Left renal cortex interstitium (tissue), 4 donors: ENCODE data around the gene EFHC1. TPM values are rescaled to one million over a fixed set of nuclear protein-coding genes. Genes with fewer than 3 reads are reported as not detected.
A peak's percentile ranks its signal among the peaks of the same experiment; 100 is the strongest.

ENCODE experiments used
- DNase-seq, 4 donors: peaks; one replicate each; pipeline ENCODE4 v3.0.0-alpha.2; 2013; ENCODE audit warnings: low read depth in 4 of 4, low spot score in 2 of 4, missing footprints in 1 of 4
- polyA plus RNA-seq, 4 donors: library from polyadenylated mRNA; unstranded; fragments of 120-200 nt; gene quantifications; one replicate each; pipeline ENCODE4 v1.2.1, GENCODE V29; 2013; ENCODE audit not compliant: insufficient read length in 4 of 4

EFHC1 gene
- polyA plus RNA-seq, 4 donors: 41.8 to 72.1 (median 55.4) TPM

DNA sequence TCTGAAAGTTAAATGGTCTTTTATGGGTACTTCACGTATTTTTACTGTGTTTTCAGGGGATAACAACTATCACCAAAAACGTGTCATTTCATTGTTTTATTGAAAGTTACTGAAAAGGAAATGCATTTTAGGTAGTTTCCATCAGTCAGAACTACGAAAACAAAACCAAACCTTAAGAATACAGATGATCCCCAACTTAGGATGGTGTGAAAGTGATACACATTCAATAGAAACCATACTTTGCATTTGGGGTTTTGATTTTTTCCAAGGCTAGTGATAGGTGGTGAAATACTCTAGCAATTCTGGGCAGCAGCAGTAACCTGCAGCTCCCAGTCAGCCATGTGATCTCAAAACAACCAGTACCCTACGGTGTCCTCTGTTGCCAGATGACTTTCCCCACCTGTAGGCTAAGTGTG is 25.9 kb upstream of the EFHC1 start:
- DNase-seq: no peak

DNA sequence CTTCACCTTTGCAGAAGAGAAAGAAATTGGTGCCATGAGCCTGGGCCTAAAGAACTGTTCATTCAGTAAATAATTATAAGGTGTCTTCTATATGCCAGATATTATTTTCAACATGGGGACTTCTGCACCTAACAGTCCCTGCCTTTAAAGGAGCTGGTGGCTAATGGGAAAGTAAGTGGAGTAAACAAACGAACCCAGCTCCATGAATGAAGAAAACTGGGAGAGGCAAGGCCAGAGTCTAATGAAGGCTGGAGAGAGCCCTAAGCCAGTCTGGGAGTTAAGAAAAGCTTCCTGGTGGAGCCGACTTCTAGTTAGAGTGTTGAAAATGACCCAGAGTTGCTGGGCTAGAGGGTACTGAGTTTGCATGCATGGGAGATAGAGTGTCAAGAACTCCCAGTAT is 24.2 kb upstream of the EFHC1 start:
- no peak for DNase-seq

DNA sequence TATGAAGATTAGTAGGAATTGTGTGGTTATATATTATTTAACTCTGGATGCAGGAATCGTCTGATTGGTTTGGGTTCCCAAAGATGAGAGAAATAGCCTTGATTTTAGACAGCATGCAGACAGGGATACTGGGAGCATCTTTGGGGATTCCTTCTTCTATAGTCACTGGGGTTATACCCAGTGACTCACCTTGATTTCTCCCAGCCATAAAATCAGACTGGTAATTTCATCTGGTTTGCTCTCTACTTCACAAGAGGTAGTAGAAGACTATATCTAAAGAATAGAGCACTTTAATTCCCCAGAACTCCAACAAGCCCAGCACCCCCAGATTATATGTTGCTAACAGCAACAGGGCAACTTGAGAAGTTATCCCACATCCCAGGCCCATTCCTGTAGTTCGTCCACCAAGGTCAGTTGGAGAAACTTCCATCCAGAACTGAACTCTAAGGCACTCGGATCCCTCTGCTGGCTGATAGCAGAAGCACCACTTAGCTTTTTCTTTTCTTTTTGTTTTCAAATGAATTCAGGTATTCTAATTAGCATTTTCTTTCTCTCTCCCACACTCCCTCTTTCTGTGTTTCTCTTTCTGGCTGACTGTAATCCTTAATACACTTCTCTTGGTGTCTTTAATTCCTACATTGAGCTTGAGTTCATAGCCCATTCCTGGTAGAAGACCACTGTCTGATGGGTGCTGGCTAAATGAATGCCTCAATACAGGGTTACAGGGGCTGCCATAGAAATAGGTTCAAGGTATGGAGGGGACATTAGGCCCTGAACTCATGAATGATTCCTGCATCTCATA is 20.4 kb upstream of the EFHC1 start:
- no peak for DNase-seq

DNA sequence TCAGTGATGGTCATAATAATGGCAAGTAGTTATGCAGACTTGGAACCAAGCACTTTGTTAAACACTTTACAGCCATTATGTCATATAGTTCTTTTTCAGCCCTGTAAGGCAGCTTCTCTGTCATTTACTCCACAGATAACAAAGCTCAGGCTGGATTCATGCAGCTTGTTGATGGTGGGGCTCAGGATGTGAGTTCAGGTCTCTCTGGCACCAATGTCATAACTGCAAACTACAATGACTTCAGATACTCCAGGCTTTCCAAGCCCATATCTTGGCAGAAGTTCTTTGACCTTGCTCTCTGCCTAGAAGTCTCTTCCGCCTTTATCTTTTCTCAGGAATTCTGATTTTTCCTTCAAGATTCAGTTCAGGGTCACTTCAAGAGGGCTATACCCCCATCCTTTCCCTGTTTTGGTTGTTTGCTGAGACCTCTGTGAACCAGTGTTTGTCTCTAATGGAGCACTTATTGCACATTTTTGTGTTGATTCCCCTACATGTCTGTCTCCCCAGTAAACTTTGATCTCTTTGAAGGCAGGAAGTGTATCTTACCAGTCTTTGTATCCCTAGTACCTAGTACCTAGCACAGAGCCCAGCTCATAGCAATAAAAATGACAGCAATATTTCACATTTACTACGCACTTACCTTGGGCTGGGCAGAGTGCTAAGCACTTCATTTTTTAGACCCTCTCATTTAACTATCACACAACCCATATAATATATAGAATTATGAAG is 19.7 kb upstream of the EFHC1 start:
- DNase-seq: no peak

DNA sequence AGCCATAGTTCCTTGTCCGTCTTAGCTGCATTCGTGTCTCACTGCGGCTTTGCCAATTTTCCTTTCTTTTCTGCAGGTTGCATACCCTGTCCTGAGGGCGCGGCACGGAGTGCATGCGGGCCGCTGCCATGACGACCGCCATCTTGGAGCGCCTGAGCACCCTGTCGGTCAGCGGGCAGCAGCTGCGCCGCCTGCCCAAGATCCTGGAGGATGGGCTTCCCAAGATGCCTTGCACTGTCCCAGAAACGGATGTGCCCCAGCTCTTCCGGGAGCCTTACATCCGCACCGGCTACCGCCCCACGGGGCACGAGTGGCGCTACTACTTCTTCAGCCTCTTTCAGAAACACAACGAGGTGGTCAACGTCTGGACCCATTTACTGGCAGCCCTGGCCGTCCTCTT is 17.1 kb upstream of the EFHC1 start:
- DNase-seq: no peak

DNA sequence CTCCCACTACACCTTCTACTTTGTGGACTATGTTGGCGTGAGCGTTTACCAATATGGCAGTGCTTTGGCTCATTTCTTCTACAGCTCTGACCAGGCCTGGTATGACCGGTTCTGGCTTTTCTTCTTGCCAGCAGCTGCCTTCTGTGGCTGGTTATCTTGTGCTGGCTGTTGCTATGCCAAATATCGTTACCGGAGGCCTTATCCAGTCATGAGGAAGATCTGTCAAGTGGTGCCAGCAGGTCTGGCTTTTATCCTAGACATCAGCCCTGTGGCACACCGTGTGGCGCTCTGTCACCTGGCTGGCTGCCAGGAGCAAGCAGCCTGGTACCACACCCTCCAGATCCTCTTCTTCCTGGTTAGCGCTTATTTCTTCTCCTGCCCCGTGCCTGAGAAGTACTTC is 16.5 kb upstream of the EFHC1 start:
- no peak for DNase-seq

DNA sequence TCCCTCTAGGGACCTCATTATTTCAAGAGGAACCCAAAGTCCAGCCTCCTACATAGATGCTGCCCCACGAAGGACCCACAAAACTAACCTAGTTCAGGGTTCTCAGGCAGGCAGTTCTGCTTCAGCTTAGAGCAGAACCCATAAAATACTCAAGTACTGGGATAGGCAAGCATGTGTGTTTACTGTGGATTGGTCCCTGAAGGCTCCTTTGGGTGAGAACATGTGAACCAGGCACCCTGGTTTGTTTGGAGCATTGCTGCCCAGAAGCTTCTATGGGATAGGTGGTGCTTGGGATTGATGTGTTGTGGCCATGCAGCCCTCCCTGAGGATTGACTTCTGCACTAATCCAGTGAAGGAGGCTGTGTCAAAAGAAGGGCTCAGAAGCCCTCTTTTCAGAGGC is 14.9 kb upstream of the EFHC1 start:
- DNase-seq: no peak

DNA sequence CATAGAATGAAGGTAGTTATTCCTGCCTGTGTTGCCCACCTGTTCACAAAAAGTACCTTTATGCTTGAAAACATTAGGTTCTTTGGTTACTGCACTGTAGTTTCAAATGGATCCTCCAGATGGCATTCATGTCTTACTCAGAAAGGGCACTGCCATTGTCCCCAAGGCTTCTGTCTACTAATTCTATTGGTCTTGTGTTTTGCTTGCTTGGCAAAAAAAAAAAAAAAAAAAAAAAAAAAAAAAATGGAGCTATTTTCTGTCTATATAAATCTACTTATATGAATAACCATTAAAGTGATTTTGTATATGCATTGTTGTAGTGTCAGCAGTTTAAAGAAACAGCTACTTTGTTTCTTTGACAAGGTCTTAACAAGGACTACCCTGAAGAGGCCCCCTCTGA is 12.7 kb upstream of the EFHC1 start:
- DNase-seq: no peak

DNA sequence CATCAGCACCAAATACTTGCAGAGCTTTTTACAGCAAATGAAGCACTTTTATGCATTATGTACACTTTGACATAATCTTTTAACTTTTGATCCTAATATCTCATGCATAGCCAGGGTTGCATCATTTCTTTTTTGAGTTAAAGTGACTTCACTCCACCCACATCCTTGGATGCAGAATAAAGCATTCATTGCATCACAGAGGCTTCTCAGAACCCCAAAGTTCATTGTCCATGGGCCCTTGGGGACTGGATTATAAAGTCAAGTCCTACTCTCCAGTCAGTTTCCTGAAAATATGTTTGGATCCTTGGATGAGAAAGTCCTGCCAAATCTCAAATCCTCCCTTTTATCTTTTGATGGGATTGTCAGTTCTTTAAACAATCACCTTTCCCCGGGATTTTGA is 10.6 kb upstream of the EFHC1 start:
- no peak for DNase-seq

DNA sequence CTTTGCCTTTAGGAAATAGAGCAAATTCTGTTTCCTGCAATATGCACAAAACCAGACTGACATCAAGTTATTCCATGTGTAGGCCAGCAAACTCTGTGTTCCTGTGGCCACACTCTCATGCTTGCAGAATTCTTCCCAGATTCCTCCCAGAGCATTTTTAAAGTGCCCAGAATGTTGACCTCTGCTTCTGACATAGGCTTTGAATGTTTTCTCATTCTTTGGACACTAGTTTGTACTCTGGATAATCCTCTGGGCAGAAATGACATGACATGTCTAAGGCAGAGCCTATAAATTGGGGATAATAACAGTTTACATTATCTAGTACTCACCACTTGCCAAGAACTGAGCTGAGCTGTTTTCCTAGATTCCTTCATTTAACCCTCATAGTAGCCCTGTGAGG is 9.2 kb upstream of the EFHC1 start:
- DNase-seq: no peak

DNA sequence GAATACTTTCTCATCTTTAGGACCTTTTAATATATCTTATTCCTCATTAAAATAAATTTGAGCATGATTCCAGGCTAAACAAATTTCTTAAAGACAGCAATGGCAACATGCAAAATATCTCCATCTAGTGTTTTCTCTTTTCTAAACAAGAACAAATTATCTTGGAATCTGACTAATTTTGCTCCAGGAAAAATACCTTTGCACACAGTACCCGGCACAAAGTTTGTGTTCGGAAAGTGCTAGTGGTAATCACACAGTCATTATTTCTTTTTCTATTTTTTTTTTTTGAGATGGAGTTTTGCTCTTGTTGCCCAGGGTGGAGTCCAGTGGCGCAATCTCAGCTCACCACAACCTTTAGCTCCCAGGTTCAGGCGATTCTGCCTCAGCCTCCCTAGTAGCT is 8.2 kb upstream of the EFHC1 start:
- no peak for DNase-seq

DNA sequence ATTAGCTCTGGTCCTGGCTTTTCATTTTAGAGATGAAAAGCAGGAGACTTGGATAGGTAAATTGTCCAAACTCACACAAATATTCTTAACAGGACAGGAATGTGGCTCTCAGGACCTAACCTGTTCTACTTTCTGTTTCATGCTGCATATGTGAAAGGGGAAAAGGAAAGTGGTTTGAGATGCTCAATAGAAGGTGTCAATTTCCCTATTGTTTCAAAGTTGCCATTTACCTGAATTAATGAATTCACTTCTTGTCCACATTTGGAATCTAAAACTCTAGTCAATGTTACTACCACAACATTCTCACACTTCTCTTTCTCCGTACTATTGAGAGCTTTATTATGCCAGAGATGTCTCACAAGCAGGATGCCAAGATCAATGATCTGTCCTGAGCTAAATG is 4.8 kb upstream of the EFHC1 start:
- DNase-seq: no peak

DNA sequence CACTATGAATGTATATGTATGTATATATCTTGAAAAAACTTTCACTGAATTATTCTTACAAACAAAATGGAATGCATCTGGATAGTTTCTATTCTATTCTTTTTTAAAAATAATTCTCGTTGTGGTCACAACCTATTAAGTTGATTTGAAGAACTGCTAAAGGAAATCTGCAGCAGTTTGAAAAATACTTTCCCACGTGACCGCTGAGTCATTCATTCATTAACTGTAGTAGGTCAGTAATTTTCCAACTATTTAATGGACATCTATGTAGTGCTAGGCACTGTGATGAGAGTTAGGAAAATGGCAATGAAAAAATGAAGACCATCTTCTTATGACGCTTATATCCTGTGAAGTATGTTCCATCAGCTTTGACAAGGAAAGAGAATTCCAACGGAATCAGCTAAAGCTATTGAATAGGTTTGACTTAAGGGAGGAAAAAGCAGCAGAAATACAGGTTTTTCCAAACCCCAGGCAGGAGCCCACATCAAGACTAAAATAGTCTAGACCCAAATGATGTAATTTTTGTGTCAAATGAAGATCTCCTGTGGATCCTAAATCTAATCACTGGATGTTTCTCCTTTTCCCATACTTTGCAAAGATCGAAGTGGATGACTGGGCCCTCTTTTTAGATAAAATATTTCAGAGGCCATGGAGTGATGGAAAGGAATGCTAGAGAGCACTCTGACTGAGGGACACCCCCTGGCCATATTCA is 4.1 kb upstream of the EFHC1 start:
- no peak for DNase-seq

DNA sequence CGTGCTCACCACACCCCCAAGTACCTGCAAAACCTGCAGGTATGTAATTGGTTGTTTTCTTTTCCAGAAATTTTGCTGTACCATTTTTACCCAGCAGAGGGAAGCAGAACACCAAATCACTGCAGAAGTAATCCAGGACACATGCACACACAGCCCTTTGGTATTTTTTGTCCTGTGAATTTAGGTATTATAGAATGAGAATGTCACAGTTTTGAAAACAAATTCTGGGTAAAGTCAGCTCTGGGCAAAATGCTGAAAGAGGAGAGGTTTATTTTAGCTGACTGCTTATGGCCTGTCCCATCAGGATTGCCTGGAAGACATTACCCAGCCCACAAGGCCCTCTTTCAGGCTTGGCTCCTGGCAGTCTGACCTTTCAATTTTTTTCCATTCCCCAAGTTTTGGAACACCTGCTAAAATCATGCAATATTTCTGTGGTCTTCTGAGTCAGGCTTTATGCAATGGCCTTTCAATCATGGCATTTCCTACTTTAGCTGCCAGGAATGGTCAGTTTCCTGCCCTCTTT is 3.5 kb upstream of the EFHC1 start:
- peak in 2 of 4 donors; percentile 46 to 72 for DNase-seq

DNA sequence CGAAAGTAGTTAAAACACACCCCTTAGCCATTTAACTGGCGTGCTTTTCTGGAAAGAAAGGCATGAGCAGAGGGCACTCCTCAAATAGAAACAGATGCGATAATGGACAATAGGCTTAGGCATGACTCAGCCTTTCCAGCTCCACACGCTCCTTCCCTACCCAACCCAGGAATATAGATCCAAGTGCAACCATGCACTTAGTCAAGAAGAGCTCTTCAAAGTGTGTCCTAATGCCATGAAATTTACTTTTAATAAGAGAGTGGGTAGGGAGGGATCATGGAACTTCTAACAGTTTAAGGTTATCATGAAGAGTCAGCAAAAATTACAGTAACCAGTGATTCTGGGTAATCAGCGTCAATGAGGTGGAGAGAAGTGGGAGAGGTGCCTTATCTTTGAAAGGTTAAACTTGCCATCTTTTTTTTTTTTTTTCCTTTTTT is 2.4 kb upstream of the EFHC1 start:
- no peak for DNase-seq

DNA sequence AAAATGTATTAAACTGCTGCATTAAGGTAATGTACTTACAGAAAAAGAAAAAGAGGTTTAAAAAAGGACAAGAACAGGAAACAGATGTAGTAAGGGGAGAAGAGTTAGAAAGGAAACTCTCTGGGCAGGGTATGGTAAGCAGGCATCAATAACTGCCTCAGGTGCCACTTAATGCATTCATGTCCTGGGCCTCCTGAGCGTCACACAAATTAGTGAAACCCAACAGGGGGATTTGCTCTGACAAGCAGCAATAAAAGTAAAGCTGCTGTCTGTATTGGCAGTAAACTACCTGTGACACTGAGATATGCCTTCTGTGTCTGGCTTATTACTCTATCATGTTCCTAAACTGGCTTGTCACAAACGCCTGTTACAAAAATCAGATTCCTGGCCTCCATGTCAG is 1.5 kb upstream of the EFHC1 start:
- DNase-seq: no peak

DNA sequence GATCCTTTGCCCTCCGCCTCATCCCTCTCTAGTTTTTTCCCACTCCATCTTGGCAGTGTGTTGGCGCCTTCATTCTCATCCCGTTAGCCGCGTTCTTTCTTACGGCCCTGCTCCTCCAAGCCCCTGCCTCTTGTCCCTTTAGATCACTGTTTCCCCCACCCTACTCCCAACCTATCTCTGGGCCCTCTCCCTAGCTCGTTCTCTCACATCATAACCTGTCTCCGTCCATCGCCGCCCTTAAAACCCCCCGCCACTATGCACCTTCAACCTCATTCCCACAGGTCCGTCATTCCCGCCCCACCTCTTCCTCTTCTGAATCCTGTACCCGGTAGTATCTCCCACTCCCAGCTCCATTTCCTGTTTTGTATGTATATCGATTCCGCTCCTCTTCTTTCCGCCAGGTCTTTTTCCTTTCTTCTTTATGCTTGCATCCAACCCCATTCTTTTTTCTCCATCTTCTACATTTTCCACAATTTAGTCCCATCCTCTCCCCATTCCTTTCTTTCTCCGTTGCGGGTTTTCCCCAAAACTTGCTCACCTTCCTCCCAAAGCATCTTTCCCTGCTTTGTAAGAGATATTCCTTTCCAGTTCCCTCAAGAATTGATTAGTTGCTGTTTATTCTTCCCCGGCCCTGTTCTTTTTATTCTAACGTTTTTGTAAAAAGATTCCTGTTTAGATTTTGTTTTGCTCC is 671 bp downstream of the EFHC1 start:
- DNase-seq: no peak

DNA sequence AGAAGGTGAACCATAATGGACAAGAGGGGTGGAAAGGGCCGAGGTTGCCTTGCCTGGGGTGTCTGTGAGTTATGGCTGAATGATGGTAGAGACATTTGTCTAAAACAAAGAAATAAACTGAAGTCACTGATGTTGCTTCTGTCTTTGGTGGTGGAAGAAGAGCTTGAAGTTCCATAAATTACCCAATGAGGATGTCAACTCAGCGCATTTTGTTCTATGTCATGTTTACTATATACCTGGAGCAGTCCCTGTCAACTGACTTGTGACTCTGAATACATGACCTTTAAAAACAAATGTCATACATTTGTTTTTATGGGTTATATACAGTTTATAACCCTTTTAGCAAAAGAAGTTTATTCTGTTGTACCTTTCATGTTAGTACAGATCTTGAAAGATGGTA is 2.0 kb downstream of the EFHC1 start:
- no peak for DNase-seq

DNA sequence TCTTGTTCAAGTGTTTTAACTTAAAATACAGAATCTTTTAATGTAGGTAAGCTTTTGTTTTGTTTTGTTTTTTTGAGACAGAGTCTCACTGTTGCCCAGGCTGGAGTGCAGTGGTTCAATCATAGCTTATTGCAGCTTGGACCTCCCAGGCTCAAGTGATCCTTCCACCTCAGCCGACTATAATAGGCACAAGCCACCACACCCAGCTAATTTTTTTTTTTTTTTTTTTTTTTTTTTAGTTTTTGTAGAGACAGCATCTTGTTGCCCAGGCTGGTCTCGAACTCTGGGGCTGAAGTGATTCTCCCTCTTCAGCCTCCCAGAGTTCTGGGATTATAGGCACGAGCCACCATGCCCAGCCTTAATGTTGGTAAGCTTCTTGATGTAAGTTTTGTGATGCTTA is 3.3 kb downstream of the EFHC1 start:
- DNase-seq: no peak

DNA sequence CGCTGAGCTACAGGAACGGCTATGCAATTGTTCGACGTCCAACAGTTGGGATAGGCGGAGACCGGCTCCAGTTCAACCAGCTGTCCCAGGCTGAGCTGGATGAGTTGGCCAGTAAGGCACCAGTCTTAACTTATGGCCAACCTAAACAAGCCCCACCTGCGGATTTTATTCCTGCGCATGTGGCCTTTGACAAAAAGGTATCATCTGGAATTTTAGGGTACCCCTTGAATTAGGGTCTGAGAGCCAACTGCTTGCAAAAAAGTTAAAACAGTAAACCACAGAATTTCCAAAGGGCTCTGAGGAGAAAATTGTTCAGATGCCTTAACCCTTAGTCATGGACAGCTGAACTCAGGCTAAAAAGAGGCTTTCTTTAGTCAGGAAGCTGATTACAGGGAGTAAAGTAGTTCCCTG is 3.8 kb downstream of the EFHC1 start:
- no peak for DNase-seq

DNA sequence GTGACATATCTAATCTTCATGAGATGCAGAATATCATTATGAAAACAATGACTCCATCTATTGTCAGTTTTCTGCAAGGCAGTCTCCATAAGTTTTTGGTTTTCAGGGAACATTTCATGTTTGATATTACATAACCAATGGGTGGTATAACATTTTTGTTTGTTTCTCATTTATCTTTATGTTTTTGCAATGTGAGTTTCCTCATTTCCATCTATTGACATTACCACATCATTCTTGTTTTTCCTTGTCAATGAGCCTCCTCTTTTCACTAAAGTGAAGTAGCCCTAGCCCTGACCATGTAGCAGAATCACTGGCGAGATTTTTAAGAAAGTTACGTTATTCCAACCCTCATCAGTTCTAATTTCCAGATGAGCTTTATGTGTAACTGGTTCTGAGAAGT is 4.4 kb downstream of the EFHC1 start:
- no peak for DNase-seq
